ENCODE measurements around the gene ZBTB40. TPM values are rescaled to one million over a fixed set of nuclear protein-coding genes. Genes with fewer than 3 reads are reported as not detected.

ZBTB40 gene
- polyA plus RNA-seq, 2 of the 4 experiments (the other 2 are of a cell fraction), result 6.2 to 7.0 TPM

DNA sequence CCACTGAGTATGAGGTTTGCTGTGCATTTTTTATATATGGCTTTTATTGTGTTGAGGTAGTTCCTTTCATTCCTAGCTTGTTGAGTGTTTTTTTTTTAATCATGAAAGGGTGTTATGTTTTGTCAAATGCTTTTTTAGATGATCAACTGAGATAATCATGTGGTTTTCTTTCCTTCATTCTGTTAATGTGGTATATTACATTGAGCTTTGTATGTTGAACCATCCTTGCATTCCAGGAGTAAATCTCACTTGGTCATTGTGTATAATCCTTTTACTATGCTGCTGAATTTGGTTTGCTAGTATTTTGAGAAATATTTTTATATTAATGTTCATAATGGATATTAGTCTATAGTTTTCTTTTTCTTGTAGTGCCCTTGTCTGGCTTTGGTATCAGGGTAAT lies 11.1 kb upstream of the ZBTB40 start (continued):
- no peak for TF ChIP-seq TFCP2L1 (CRISPR knock-in tag; IDR thresholded peaks at IDR 0.05)
- TF ChIP-seq CHD2 (IDR thresholded peaks at IDR 0.05; ENCODE audit: low read length, partially characterized antibody), result no peak
- TF ChIP-seq GATA3 (IDR thresholded peaks at IDR 0.05; ENCODE audit: borderline replicate concordance), result no peak
- TF ChIP-seq RAD21 (conservative IDR thresholded peaks at IDR 0.05 in 1 of 2, IDR thresholded peaks at IDR 0.05 in 1 of 2), result no peak
- no peak for TF ChIP-seq TP53 (CRISPR knock-in tag; IDR thresholded peaks at IDR 0.05)
- no peak for TF ChIP-seq POLR2AphosphoS2 (conservative IDR thresholded peaks at IDR 0.05; ENCODE audit: low read length)

DNA sequence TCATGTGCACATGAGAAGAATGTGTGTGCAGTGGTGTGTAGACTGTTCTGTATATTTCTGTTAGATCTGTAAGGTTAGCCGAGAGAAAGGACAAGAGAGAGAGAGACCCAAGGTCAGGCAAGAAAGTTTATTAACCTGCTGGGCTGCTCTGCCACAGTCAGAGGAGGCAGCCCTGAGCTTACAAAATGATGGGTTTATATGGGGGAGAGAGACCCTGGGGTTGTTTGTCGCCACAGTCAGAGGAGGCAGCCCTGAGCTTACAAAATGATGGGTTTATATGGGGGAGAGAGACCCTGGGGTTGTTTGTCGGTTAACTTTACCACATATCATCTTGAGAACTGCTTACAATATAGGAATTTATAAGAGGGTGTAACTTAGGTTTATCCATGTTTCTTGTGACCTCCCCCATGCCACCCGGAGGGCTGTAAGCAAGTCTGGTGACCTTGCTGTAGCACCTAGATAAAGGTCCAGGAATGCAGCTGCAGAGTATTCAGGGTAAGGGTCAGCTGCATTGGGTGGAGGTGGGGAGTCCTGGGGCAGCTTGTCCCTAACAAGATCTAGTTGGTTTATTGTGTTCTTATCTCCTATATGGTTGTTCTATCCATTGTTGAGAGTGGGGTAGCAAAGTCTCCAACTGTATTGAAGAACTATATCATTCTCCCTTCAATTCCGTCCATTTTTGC lies 9.3 kb upstream of the ZBTB40 start:
- DNase-seq (ENCODE audit: low read depth in 1 of 2, low spot score in 1 of 2) (no peak), ATAC-seq (no peak), FAIRE-seq (no peak)
- ChIA-PET POLR2A (no interaction called here), CTCF (interaction anchor here (1.1 kb wide), 2 partner anchors 12 to 22 kb away, joined by 3 to 4 read pairs; no protein-coding TSS in a partner anchor)
- no peak overlapping the region for H3K4me3 ChIP-seq
- WGBS (ENCODE audit: missing lambda C conversion rate), result 85% methylated on average over 5 of the region's 5 CpGs
- H3K27ac ChIP-seq, result no peak overlapping the region
- no peak overlapping the region for H3K4me2 ChIP-seq
- H3K4me1 ChIP-seq, result peaks cover 4% of the 10 kb centered on the region; the same call in 2 of the 3 replicates
- TF ChIP-seq HOXB5 (CRISPR knock-in tag; IDR thresholded peaks at IDR 0.05), result no peak
- no peak for TF ChIP-seq HOXA7 (CRISPR knock-in tag; IDR thresholded peaks at IDR 0.05)
- TF ChIP-seq TFCP2L1 (CRISPR knock-in tag; IDR thresholded peaks at IDR 0.05), result no peak
- no peak for TF ChIP-seq ZSCAN20 (CRISPR knock-in tag; IDR thresholded peaks at IDR 0.05)
- no peak for TF ChIP-seq ZNF302 (CRISPR knock-in tag; IDR thresholded peaks at IDR 0.05)
- TF ChIP-seq, protein P1, sequence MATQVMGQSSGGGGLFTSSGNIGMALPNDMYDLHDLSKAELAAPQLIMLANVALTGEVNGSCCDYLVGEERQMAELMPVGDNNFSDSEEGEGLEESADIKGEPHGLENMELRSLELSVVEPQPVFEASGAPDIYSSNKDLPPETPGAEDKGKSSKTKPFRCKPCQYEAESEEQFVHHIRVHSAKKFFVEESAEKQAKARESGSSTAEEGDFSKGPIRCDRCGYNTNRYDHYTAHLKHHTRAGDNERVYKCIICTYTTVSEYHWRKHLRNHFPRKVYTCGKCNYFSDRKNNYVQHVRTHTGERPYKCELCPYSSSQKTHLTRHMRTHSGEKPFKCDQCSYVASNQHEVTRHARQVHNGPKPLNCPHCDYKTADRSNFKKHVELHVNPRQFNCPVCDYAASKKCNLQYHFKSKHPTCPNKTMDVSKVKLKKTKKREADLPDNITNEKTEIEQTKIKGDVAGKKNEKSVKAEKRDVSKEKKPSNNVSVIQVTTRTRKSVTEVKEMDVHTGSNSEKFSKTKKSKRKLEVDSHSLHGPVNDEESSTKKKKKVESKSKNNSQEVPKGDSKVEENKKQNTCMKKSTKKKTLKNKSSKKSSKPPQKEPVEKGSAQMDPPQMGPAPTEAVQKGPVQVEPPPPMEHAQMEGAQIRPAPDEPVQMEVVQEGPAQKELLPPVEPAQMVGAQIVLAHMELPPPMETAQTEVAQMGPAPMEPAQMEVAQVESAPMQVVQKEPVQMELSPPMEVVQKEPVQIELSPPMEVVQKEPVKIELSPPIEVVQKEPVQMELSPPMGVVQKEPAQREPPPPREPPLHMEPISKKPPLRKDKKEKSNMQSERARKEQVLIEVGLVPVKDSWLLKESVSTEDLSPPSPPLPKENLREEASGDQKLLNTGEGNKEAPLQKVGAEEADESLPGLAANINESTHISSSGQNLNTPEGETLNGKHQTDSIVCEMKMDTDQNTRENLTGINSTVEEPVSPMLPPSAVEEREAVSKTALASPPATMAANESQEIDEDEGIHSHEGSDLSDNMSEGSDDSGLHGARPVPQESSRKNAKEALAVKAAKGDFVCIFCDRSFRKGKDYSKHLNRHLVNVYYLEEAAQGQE (IDR thresholded peaks at IDR 0.05), result no peak
- TF ChIP-seq HEYL (CRISPR knock-in tag; IDR thresholded peaks at IDR 0.05), result no peak
- TF ChIP-seq ESRRA (IDR thresholded peaks at IDR 0.05; ENCODE audit: borderline replicate concordance, low read length), result no peak
- TF ChIP-seq, protein P2, sequence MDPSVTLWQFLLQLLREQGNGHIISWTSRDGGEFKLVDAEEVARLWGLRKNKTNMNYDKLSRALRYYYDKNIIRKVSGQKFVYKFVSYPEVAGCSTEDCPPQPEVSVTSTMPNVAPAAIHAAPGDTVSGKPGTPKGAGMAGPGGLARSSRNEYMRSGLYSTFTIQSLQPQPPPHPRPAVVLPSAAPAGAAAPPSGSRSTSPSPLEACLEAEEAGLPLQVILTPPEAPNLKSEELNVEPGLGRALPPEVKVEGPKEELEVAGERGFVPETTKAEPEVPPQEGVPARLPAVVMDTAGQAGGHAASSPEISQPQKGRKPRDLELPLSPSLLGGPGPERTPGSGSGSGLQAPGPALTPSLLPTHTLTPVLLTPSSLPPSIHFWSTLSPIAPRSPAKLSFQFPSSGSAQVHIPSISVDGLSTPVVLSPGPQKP (IDR thresholded peaks at IDR 0.05; ENCODE audit: low read depth, low read length), result no peak
- TF ChIP-seq HOXB13 (CRISPR knock-in tag; IDR thresholded peaks at IDR 0.05; ENCODE audit: low read depth), result no peak
- TF ChIP-seq EP300 (IDR thresholded peaks at IDR 0.05), result no peak
- TF ChIP-seq HDAC2 (IDR thresholded peaks at IDR 0.05), result no peak
- TF ChIP-seq, protein P3, sequence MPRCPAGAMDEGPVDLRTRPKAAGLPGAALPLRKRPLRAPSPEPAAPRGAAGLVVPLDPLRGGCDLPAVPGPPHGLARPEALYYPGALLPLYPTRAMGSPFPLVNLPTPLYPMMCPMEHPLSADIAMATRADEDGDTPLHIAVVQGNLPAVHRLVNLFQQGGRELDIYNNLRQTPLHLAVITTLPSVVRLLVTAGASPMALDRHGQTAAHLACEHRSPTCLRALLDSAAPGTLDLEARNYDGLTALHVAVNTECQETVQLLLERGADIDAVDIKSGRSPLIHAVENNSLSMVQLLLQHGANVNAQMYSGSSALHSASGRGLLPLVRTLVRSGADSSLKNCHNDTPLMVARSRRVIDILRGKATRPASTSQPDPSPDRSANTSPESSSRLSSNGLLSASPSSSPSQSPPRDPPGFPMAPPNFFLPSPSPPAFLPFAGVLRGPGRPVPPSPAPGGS (IDR thresholded peaks at IDR 0.05), result no peak
- TF ChIP-seq, protein P4, sequence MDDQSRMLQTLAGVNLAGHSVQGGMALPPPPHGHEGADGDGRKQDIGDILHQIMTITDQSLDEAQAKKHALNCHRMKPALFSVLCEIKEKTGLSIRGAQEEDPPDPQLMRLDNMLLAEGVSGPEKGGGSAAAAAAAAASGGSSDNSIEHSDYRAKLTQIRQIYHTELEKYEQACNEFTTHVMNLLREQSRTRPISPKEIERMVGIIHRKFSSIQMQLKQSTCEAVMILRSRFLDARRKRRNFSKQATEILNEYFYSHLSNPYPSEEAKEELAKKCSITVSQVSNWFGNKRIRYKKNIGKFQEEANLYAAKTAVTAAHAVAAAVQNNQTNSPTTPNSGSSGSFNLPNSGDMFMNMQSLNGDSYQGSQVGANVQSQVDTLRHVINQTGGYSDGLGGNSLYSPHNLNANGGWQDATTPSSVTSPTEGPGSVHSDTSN (IDR thresholded peaks at IDR 0.05), result no peak
- TF ChIP-seq EHMT2 (IDR thresholded peaks at IDR 0.05; ENCODE audit: low read depth), result no peak
- TF ChIP-seq MAFK (IDR thresholded peaks at IDR 0.05; ENCODE audit: partially characterized antibody), result no peak
- TF ChIP-seq CHD4 (IDR thresholded peaks at IDR 0.05; ENCODE audit: borderline replicate concordance), result no peak
- peaks cover 20% of the 10 kb centered on the region; the same call in 2 of the 3 replicates for H3K9me3 ChIP-seq
